Stimulated activated CD4-positive, alpha-beta T cell treated with anti-CD3 and anti-CD28 coated beads, Interleukin-4, amount 100 ng/mL, for 48 hours (primary cell): ENCODE measurements around the gene TMED3.
"Not testable (repeated sequence)": the region's sequence is repeated elsewhere in the genome, so short reads cannot be mapped to it uniquely, and the experiment has no call there.

Experiments
- DNase-seq, 2 donors: peaks; one replicate each; pipeline ENCODE4 v3.0.0-alpha.2; 2020; ENCODE audit warnings: low read depth in 2 of 2

Gene TMED3

GRCh38 chr15:79316864-79317263, 6.0 kb downstream of the TMED3 start:
- no peak for DNase-seq

- DNase-seq: not testable (repeated sequence)
Observed at GRCh38 chr15:79319973-79320372, 9.1 kb downstream of the TMED3 start.

DNA sequence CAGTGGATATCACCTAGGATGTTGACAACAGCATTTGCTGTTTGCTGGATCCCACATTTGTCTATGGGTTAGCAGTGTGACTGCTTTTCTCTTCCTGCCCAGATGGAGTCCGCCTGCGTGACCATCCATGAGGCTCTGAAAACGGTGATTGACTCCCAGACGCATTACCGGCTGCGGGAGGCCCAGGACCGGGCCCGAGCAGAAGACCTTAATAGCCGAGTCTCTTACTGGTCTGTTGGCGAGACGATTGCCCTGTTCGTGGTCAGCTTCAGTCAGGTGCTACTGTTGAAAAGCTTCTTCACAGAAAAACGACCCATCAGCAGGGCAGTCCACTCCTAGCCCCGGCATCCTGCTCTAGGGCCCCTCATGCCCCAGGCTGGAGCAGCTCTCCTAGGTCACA, 11.0 kb downstream of the TMED3 start:
- DNase-seq: no peak

DNA sequence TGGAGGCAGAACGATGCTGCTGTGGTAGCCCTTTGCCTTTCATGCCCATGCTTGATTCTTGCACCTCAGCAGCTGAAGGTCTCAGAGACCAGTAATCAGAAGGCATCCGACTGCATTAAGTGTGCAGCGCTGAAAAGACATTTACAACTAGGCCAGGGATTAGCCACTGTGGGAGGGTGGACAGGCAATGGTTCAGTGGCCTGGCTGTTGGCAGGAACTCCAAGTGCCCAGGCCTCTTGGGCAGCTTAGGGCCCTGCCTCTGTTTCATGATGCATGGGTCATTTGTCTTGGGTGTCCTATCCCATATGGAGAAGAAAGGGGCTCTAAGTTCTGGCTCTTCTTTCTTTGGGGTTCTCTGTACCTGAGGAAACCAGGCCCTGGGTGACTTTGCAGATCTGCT, 11.4 kb downstream of the TMED3 start:
- DNase-seq: no peak

DNA sequence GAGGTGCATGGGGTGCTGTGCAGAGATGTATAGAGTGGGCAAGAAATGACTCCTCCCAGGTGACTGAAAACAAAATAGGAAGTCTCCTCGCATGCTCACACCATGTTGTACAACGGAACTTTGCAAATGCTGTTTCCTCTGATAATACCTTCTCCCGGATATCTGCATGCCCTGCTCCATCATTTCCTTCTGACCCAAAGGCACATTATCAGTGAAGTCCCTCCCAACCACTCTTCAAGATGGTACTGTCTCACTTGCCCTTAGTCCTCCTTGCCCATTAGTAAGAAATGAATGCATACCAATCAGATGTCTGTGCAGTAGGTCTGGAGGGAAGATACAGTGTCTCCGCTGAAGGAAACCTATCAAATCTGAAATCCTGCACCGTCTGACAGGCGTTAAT, 12.0 kb downstream of the TMED3 start:
- no peak for DNase-seq

GRCh38 chr15:79329171-79329611, 18.3 kb downstream of the TMED3 start:
- no peak for DNase-seq

- no peak for DNase-seq
Observed at GRCh38 chr15:79332824-79333510, 22.1 kb downstream of the TMED3 start.

GRCh38 chr15:79337591-79337990, 26.7 kb downstream of the TMED3 start:
- no peak for DNase-seq

DNA sequence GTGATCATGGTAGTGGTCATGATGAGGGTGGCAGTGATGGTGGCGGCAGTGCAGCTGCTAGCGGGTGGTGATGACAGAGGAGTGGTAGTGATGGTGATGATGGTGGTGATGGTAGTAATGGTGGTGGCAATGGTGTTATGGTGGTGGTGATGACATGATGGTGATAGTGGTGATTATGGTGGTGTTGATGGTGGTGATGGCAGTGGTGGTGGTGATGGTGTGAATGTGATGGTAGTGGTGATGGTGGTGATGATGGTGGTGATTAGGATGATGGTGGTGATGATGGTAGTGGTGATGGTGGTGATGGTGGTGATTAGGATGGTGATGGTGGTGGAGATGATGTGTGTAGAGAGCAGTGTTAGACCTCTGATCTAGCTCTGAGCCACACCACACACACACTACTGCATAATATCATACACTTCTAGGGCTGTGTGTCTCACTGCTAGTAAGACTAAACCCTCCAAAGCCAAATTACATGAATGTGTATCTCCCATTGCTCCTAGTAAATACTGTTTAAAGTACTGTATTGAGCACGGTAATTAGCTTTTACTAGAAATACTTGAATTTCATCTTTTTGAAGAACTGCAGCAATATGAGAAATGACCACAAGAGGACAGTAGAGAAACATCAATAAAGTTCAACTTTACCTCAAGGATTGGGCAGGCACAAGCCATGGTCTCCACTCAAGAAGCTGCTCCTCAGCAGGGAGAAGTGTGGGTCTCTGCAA, 28.8 kb downstream of the TMED3 start:
- DNase-seq: no peak

GRCh38 chr15:79340315-79340602, 29.3 kb downstream of the TMED3 start:
- DNase-seq: no peak

- DNase-seq: no peak
Observed at GRCh38 chr15:79341396-79341795, 30.5 kb downstream of the TMED3 start.

- DNase-seq: no peak
Observed at GRCh38 chr15:79349525-79349924, 38.6 kb downstream of the TMED3 start.

DNA sequence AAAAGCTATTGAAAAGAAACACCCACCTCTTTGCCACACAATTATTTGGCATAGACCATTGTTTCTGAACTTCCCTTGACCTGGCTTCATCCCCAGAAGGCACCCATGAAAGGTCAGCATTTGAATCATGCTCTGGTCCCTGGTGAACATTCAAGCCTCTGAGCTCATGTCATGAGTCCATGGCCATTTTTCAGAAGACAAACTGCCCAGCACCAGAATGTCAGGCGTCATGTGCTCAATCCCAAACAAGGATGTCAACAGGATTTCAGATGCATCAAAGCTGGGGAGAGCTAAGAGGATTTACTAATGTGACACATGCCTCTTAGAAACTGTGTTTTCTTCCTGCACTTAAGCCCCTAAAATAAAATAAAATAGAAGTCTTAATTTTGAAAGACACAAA, 41.3 kb downstream of the TMED3 start:
- DNase-seq: no peak

GRCh38 chr15:79357566-79357965, 46.7 kb downstream of the TMED3 start:
- DNase-seq: no peak

DNA sequence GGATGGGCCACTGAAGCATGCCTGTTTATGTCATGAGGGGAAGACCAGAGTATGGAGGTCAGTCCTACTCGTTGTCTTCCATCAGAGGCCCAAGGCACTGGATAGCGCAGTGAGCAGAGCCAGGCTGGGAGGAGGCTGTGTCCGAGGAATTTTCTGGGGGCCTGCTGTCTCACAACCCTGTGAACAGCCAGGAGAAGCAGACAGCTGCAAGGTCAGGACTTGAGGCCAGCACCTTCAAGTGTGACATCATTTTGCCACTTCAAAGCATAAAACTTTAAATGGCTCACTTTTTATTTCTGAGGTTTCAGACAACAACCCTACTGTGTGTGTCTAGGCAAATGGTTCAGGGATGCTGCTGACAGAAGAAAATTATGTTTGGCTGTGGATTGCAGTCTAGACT, 47.2 kb downstream of the TMED3 start:
- DNase-seq: no peak

GRCh38 chr15:79364571-79365240, 53.8 kb downstream of the TMED3 start:
- no peak for DNase-seq

GRCh38 chr15:79365765-79366164, 54.9 kb downstream of the TMED3 start:
- DNase-seq: no peak

GRCh38 chr15:79366691-79367090, 55.8 kb downstream of the TMED3 start:
- DNase-seq: no peak

- DNase-seq: no peak
Observed at GRCh38 chr15:79370716-79371115, 59.8 kb downstream of the TMED3 start.

GRCh38 chr15:79371591-79371990, 60.7 kb downstream of the TMED3 start:
- DNase-seq: no peak

DNA sequence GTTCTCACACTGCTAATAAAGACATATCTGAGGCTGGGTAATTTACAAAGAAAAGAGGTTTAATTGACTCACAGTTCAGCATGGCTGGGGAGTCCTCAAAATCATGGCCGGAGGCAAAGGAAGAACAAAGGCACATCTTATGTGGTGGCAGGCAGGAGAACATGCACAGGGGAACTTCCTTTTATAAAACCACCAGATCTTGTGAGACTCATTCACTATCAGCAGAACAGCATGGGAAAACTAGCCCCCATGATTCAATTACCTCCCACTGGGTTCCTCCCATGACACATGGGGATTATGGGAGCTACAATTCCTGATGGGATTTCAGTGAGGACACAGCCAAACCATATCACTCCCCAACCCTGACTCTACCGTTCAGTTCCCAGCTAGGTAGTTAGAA, 61.5 kb downstream of the TMED3 start:
- DNase-seq: no peak
